ENCODE measurements around the gene STX8. TPM values are rescaled to one million over a fixed set of nuclear protein-coding genes. Genes with fewer than 3 reads are reported as not detected.

Gene STX8
- total RNA-seq, 1 donor from 2014 or later: 58.4 TPM

- DNase-seq (ENCODE audit: low read depth) (no peak), FAIRE-seq (no peak)
- Histone ChIP-seq H3K36me3 (ENCODE audit: control insufficient read depth, insufficient read depth, low read length) (no peaks in the 10 kb centered on the region), H3K27me3 (ENCODE audit: control insufficient read depth, insufficient read depth, low read length) (no peaks in the 10 kb centered on the region), H3K4me3 (ENCODE audit: low read depth, low read length) (no peak overlapping the region)
- TF ChIP-seq CTCF (IDR thresholded peaks at IDR 0.05; ENCODE audit: insufficient read depth, low read length, severe bottlenecking): no peak
These were observed 88.2 kb downstream of the STX8 start for GRCh38 chr17:9487406-9487805.

GRCh38 chr17:9484789-9485188 is 90.8 kb downstream of the STX8 start:
- peak; percentile 50 for DNase-seq (ENCODE audit: low read depth)
- no peaks in the 10 kb centered on the region for H3K36me3 ChIP-seq (ENCODE audit: control insufficient read depth, insufficient read depth, low read length)
- TF ChIP-seq CTCF (IDR thresholded peaks at IDR 0.05; ENCODE audit: insufficient read depth, low read length, severe bottlenecking): no peak

GRCh38 chr17:9479964-9480363 is 95.7 kb downstream of the STX8 start:
- Histone ChIP-seq H3K36me3 (ENCODE audit: control insufficient read depth, insufficient read depth, low read length) (no peaks in the 10 kb centered on the region), H3K27me3 (ENCODE audit: control insufficient read depth, insufficient read depth, low read length) (no peaks in the 10 kb centered on the region), H3K4me3 (ENCODE audit: low read depth, low read length) (no peak overlapping the region)
- DNase-seq (ENCODE audit: low read depth): no peak
- TF ChIP-seq CTCF (IDR thresholded peaks at IDR 0.05; ENCODE audit: insufficient read depth, low read length, severe bottlenecking): no peak
- FAIRE-seq: no peak

More at GRCh38 chr17:9484789-9485188, 90.8 kb downstream of the STX8 start:
- no peak for FAIRE-seq
- Histone ChIP-seq H3K4me3 (ENCODE audit: low read depth, low read length) (no peak overlapping the region), H3K27me3 (ENCODE audit: control insufficient read depth, insufficient read depth, low read length) (no peaks in the 10 kb centered on the region)

GRCh38 chr17:9478889-9479288 is 96.7 kb downstream of the STX8 start:
- no peak for DNase-seq (ENCODE audit: low read depth)

GRCh38 chr17:9475101-9475658 is 100.4 kb downstream of the STX8 start:
- FAIRE-seq (no peak), DNase-seq (ENCODE audit: low read depth) (no peak)
- H3K36me3 ChIP-seq (ENCODE audit: control insufficient read depth, insufficient read depth, low read length): no peaks in the 10 kb centered on the region
- H3K27me3 ChIP-seq (ENCODE audit: control insufficient read depth, insufficient read depth, low read length): no peaks in the 10 kb centered on the region
- no peak overlapping the region for H3K4me3 ChIP-seq (ENCODE audit: low read depth, low read length)
- TF ChIP-seq CTCF (IDR thresholded peaks at IDR 0.05; ENCODE audit: insufficient read depth, low read length, severe bottlenecking): no peak

More at GRCh38 chr17:9478889-9479288, 96.7 kb downstream of the STX8 start:
- FAIRE-seq: no peak
- no peaks in the 10 kb centered on the region for H3K36me3 ChIP-seq (ENCODE audit: control insufficient read depth, insufficient read depth, low read length)
- H3K27me3 ChIP-seq (ENCODE audit: control insufficient read depth, insufficient read depth, low read length): no peaks in the 10 kb centered on the region
- no peak overlapping the region for H3K4me3 ChIP-seq (ENCODE audit: low read depth, low read length)
- no peak for TF ChIP-seq CTCF (IDR thresholded peaks at IDR 0.05; ENCODE audit: insufficient read depth, low read length, severe bottlenecking)

GRCh38 chr17:9473711-9474110 is 101.9 kb downstream of the STX8 start:
- no peak for TF ChIP-seq CTCF (IDR thresholded peaks at IDR 0.05; ENCODE audit: insufficient read depth, low read length, severe bottlenecking)
- FAIRE-seq: no peak

More at GRCh38 chr17:9473711-9474110, 101.9 kb downstream of the STX8 start:
- Histone ChIP-seq H3K27me3 (ENCODE audit: control insufficient read depth, insufficient read depth, low read length) (no peaks in the 10 kb centered on the region), H3K4me3 (ENCODE audit: low read depth, low read length) (no peak overlapping the region), H3K36me3 (ENCODE audit: control insufficient read depth, insufficient read depth, low read length) (no peaks in the 10 kb centered on the region)
- peak; percentile 78 for DNase-seq (ENCODE audit: low read depth)

All from bronchial epithelial cell (primary cell).